GM18867 (cell line): ENCODE data around the gene CCND3.
"Not testable (repeated sequence)": the region's sequence is repeated elsewhere in the genome, so short reads cannot be mapped to it uniquely, and the experiment has no call there.

ENCODE experiments used
- ATAC-seq: cut with Tn5 transposase; IDR thresholded peaks from one replicate; pipeline ENCODE4 v1.9.1; 2021; ENCODE audit warnings: mild to moderate bottlenecking, moderate library complexity; ENCODE audit not compliant: unreplicated experiment

Gene CCND3

GRCh38 chr6:41954668-41955067 is 13.1 kb upstream of the CCND3 start:
- ATAC-seq = no peak

GRCh38 chr6:41947581-41948220 is 6.1 kb upstream of the CCND3 start:
- no peak for ATAC-seq

- ATAC-seq = no peak
Measured at GRCh38 chr6:41943456-41943855, 1.8 kb upstream of the CCND3 start.

- ATAC-seq = not testable (repeated sequence)
Measured at GRCh38 chr6:41942882-41943281, 1.3 kb upstream of the CCND3 start.

GRCh38 chr6:41942067-41942851 is 651 bp upstream of the CCND3 start:
- ATAC-seq = no peak

GRCh38 chr6:41940759-41941279 is 789 bp downstream of the CCND3 start:
- ATAC-seq = peak; percentile 9

GRCh38 chr6:41939848-41940758 is 1.5 kb downstream of the CCND3 start:
- ATAC-seq = no peak

- ATAC-seq = no peak
Measured at GRCh38 chr6:41939176-41939847, 2.3 kb downstream of the CCND3 start.

GRCh38 chr6:41938590-41939175 is 2.9 kb downstream of the CCND3 start:
- ATAC-seq = no peak

GRCh38 chr6:41937861-41938574 is 3.6 kb downstream of the CCND3 start:
- no peak for ATAC-seq

GRCh38 chr6:41937472-41937860 is 4.1 kb downstream of the CCND3 start:
- ATAC-seq = no peak

- ATAC-seq = peak; percentile 57
Measured at GRCh38 chr6:41936073-41936837, 5.4 kb downstream of the CCND3 start.

- no peak for ATAC-seq
Measured at GRCh38 chr6:41935685-41936072, 5.9 kb downstream of the CCND3 start.

- no peak for ATAC-seq
Measured at GRCh38 chr6:41935193-41935574, 6.4 kb downstream of the CCND3 start.

GRCh38 chr6:41934278-41935192 is 7.1 kb downstream of the CCND3 start:
- no peak for ATAC-seq

- ATAC-seq = no peak
Measured at GRCh38 chr6:41932378-41932777, 9.2 kb downstream of the CCND3 start.

GRCh38 chr6:41931792-41932191 is 9.8 kb downstream of the CCND3 start:
- no peak for ATAC-seq

GRCh38 chr6:41929924-41930323 is 11.7 kb downstream of the CCND3 start:
- no peak for ATAC-seq
